Measurements from ENCODE around the gene ARL6IP4. TPM values are rescaled to one million over a fixed set of nuclear protein-coding genes. Genes with fewer than 3 reads are reported as not detected.

ARL6IP4 gene
- total and polyA plus RNA-seq, 10 of the 15 experiments (the other 5 are each of a cell fraction or from before 2014, with no cell fraction given): 2.5 to 320 (median 188) TPM

GRCh38 chr12:122981036-122981471 is 573 bp downstream of the ARL6IP4 start:
- intact Hi-C loops (cut with micrococcal nuclease; ENCODE audit: unreplicated experiment) (no loop called here), in situ Hi-C loops (cut with MboI) (no loop called here)
- POLR2A ChIA-PET: interaction anchor here (1.0 to 1.5 kb wide), 2 partner anchors 11 to 110 kb away, joined by 3 to 6 read pairs; no protein-coding TSS in a partner anchor
- FAIRE-seq (no peak), DNase-seq (ENCODE audit: low read depth, low spot score) (no peak), ATAC-seq (peak; percentile 43)
- no peaks in the 10 kb centered on the region for H3K27me3 ChIP-seq (replicated peaks in 1 of 2; ENCODE audit: control insufficient read depth in 2 of 2, insufficient read depth in 2 of 2, low read length in 1 of 2)
- peak overlapping the region; percentile 83 for H3K9ac ChIP-seq (ENCODE audit: control insufficient read depth, insufficient read depth, low read length)
- RAD21 ChIA-PET (ENCODE audit: unreplicated experiment): interaction anchor here (1.0 to 1.4 kb wide), 2 partner anchors 11 to 257 kb away, joined by 3 to 5 read pairs; no protein-coding TSS in a partner anchor
- H3K4me3 ChIP-seq: peak overlapping the region; percentile 96
- H3K36me3 ChIP-seq (ENCODE audit: control insufficient read depth in 2 of 2, insufficient read depth in 2 of 2, low read length in 1 of 2): peaks cover 0 to 6% of the 10 kb centered on the region in 2 experiments; a peak in 2 of 4 replicates
- H3K27ac ChIP-seq (ENCODE audit: control insufficient read depth, insufficient read depth): peak overlapping the region; percentile 75
- H3K9me3 ChIP-seq (replicated peaks; ENCODE audit: control insufficient read depth, insufficient read depth, low read length): no peaks in the 10 kb centered on the region
- TF ChIP-seq MXI1 (IDR thresholded peaks at IDR 0.05; ENCODE audit: low read depth, low read length) (0 out of 2 replicates have a peak, but pooled peaks have one; percentile 30), PAX8 (IDR thresholded peaks at IDR 0.05) (no peak), HDGF (IDR thresholded peaks at IDR 0.05) (no peak), MTA2 (IDR thresholded peaks at IDR 0.05; ENCODE audit: low read depth) (no peak), ZNF217 (IDR thresholded peaks at IDR 0.05) (no peak), NR2C1 (IDR thresholded peaks at IDR 0.05) (no peak), EGR1 (IDR thresholded peaks at IDR 0.05; ENCODE audit: borderline replicate concordance in 1 of 2, low read depth in 2 of 2, low read length in 2 of 2) (0 out of 3 replicates have a peak, but pooled peaks of 1 of the 2 experiments have one; percentile 8), SPI1 (IDR thresholded peaks at IDR 0.05; ENCODE audit: borderline replicate concordance, insufficient read depth, low read depth, low read length) (no peak), CTCF (IDR thresholded peaks at IDR 0.05 in 2 of 3, conservative IDR thresholded peaks at IDR 0.05 in 1 of 3; ENCODE audit: control insufficient read depth in 2 of 3, extremely low read depth in 1 of 3, insufficient read depth in 1 of 3, low read depth in 3 of 3, low read length in 3 of 3) (0 out of 6 replicates have a peak, but pooled peaks of 1 of the 3 experiments have one; percentile 6), YY1 (IDR thresholded peaks at IDR 0.05; ENCODE audit: low read depth, low read length) (0 out of 2 replicates have a peak, but pooled peaks have one; percentile 25), SIX5 (IDR thresholded peaks at IDR 0.05; ENCODE audit: low read depth, low read length, severe bottlenecking) (no peak), BHLHE40 (IDR thresholded peaks at IDR 0.05; ENCODE audit: borderline replicate concordance in 1 of 2, low read depth in 2 of 2, low read length in 1 of 2) (no peak), ZBTB4 (CRISPR knock-in tag; IDR thresholded peaks at IDR 0.05) (no peak)
- no TSS peak for BruUV-seq (replicated peaks)
- peaks cover 27% of the 10 kb centered on the region for H3K4me1 ChIP-seq (ENCODE audit: control insufficient read depth, insufficient read depth, low read length)
- H4K20me1 ChIP-seq (ENCODE audit: control insufficient read depth, insufficient read depth): no peaks in the 10 kb centered on the region
- CTCF ChIA-PET: interaction anchor here (1.1 to 1.2 kb wide), 2 partner anchors 121 to 257 kb away, joined by 4 to 6 read pairs; no protein-coding TSS in a partner anchor
- WGBS (ENCODE audit: insufficient coverage, insufficient replicate concordance, low lambda C conversion rate, missing lambda C conversion rate): under 1% methylated on average over 40 of the region's 40 CpGs
- peak overlapping the region; percentile 30 for H3K4me2 ChIP-seq (ENCODE audit: control insufficient read depth, insufficient read depth)
- SMC1A ChIA-PET (ENCODE audit: uncharacterized antibody, unreplicated experiment): no interaction called here
- H2AFZ ChIP-seq (ENCODE audit: control insufficient read depth, low read depth, low read length): peak overlapping the region; percentile 80
- H3K79me2 ChIP-seq (ENCODE audit: control insufficient read depth, insufficient read depth, low read length): peaks cover 28% of the 10 kb centered on the region

Data from GM12878 (cell line).